ENCODE results near the gene DCTN2.

GRCh38 chr12:57514720-57515407, 32.1 kb downstream of the DCTN2 start:
- TF ChIP-seq CTCF (IDR thresholded peaks at IDR 0.05) (no peak), POLR2A (IDR thresholded peaks at IDR 0.05) (no peak)

Data from Peyer's patch (tissue), 4 donors.